Breast epithelium (tissue), 3 donors: Measurements from ENCODE around the gene ZBTB43.

Source experiments
- CTCF ChIP-seq, 3 donors: fragments of 450-650 bp; IDR thresholded peaks; one replicate each; pipeline ENCODE4 v1.5.1; 2016 to 2017; ENCODE audit warnings: antibody characterized with exemption in 3 of 3, mild to moderate bottlenecking in 3 of 3, moderate library complexity in 3 of 3
- POLR2A ChIP-seq: fragments of 450-650 bp; IDR thresholded peaks from one replicate; pipeline ENCODE4 v1.6.1; 2016; ENCODE audit warnings: antibody characterized with exemption, mild to moderate bottlenecking, moderate library complexity
- POLR2AphosphoS5 ChIP-seq, 3 donors: sonication (generic); formaldehyde crosslinking; IDR thresholded peaks; one replicate each; pipeline ENCODE4 v1.6.1; 2017; ENCODE audit warnings: antibody characterized with exemption in 3 of 3

- TF ChIP-seq CTCF (IDR thresholded peaks at IDR 0.05) (no peak), POLR2A (no peak), POLR2AphosphoS5 (IDR thresholded peaks at IDR 0.05) (no peak)
Measured at GRCh38 chr9:126839301-126839700, 34.5 kb downstream of the ZBTB43 start.
